Spleen (tissue), 11 donors: ENCODE measurements around the gene CDHR3. TPM values are rescaled to one million over a fixed set of nuclear protein-coding genes. Genes with fewer than 3 reads are reported as not detected.
A peak's percentile ranks its signal among the peaks of the same experiment; 100 is the strongest.

Experiments used
- DNase-seq: peaks from one replicate; pipeline ENCODE4 v3.0.0-alpha.2; 2020
- H3K27ac ChIP-seq, 8 donors: fragments of 200-600 bp; sonication (generic) in 7 of 8; 1 replicate in 4 of 8; 2 replicates in 4 of 8; pipeline versions ENCODE4 v1.5.0 to v1.8.0; 2016 to 2021; ENCODE audit warnings: inconsistent platforms in 4 of 8, mild to moderate bottlenecking in 4 of 8, moderate library complexity in 1 of 8
- H3K27me3 ChIP-seq, 7 donors: fragments of 200-600 bp; sonication (generic) in 6 of 7; replicated peaks in 1 of 7; 1 replicate in 4 of 7; 2 replicates in 3 of 7; pipeline versions ENCODE4 v1.5.0 to v1.8.0; 2016 to 2021; ENCODE audit warnings: inconsistent platforms in 3 of 7, mild to moderate bottlenecking in 1 of 7
- H3K36me3 ChIP-seq, 6 donors: fragments of 200-600 bp; sonication (generic) in 5 of 6; 1 replicate in 4 of 6; 2 replicates in 2 of 6; pipeline versions ENCODE4 v1.5.0 to v1.8.0; 2016 to 2021; ENCODE audit warnings: inconsistent platforms in 2 of 6
- H3K4me1 ChIP-seq, 6 donors: fragments of 200-600 bp; sonication (generic) in 5 of 6; 1 replicate in 3 of 6; 2 replicates in 3 of 6; pipeline versions ENCODE4 v1.5.0 to v1.8.0; 2016 to 2021; ENCODE audit warnings: inconsistent platforms in 3 of 6
- H3K4me3 ChIP-seq, 8 donors: fragments of 200-600 bp; sonication (generic) in 7 of 8; 1 replicate in 4 of 8; 2 replicates in 4 of 8; pipeline versions ENCODE4 v1.5.0 to v1.8.0; 2016 to 2021; ENCODE audit warnings: inconsistent platforms in 4 of 8, mild to moderate bottlenecking in 4 of 8, moderate library complexity in 2 of 8
- H3K9me3 ChIP-seq, 8 donors: fragments of 200-600 bp; sonication (generic) in 7 of 8; 1 replicate in 4 of 8; 2 replicates in 4 of 8; pipeline versions ENCODE4 v1.5.0 to v1.8.0; 2016 to 2021; ENCODE audit warnings: inconsistent platforms in 4 of 8
- POLR2A ChIP-seq, 3 donors: fragments of 450-650 bp; IDR thresholded peaks; one replicate each; pipeline ENCODE4 v1.5.1; 2017; ENCODE audit warnings: antibody characterized with exemption in 3 of 3, mild to moderate bottlenecking in 1 of 3
- POLR2AphosphoS5 ChIP-seq, 3 donors: sonication (generic); formaldehyde crosslinking; IDR thresholded peaks; one replicate each; pipeline ENCODE4 v1.5.1; 2017; ENCODE audit warnings: antibody characterized with exemption in 3 of 3
- WGBS, 5 donors: extraction: QIAGEN DNeasy Blood & Tissue Kit in 3 of 5; methylation state at CpG; one replicate each; pipeline versions ENCODE4 v1.1.5 to v1.1.7; 2013 to 2018; 5-methylcytosine and 5-hydroxymethylcytosine counted together
- intact Hi-C: fragments of 100-400 bp; cut with DNase I; formaldehyde crosslinking; loops from one replicate; pipeline ENCODE4 v1.15.0; 2023; ENCODE audit warnings: low total_unique reads
- polyA plus RNA-seq, 3 donors: library from polyadenylated mRNA; stranded (reverse); fragments of 200-250 nt; gene quantifications; one replicate each; pipeline ENCODE4 v1.2.1, GENCODE V29; 2013
- total RNA-seq, 7 donors: library from RNA; depleted of rRNA in 3 of 7; stranded (reverse); fragments of >200 nt in 3 of 7; fragmentation: NEBNext Ultra II Directional in 4 of 7; extraction: Animal tissue kit (Norgen Biotek cat#: 25700) in 4 of 7; gene quantifications; one replicate each; pipeline versions ENCODE4 v1.1.0 to v1.2.1, GENCODE V29; 2016 to 2021
- TF ChIP-seq, protein P1 (sequence below), 11 experiments: fragments of 200-600 bp in 7 of 11; fragments of 450-650 bp in 4 of 11; sonication (generic) in 4 of 11; IDR thresholded peaks in 8 of 11; conservative IDR thresholded peaks in 3 of 11; 1 replicate in 7 of 11; 2 replicates in 4 of 11; pipeline versions ENCODE4 v1.4.0 to v1.8.0; 2016 to 2021; ENCODE audit warnings: antibody characterized with exemption in 11 of 11, inconsistent platforms in 4 of 11, mild to moderate bottlenecking in 1 of 11
- donor health status: healthy with polysubstance abuse.
- donor health status: DM: no; HTN: no; CAD: no; lungs with moderate emphysema.
- donor health status: DM: no; HTN: no; CAD: no.
- donor health status: Bipolar disorder and iron deficiency.
- donor health status: healthy.
- donor health status: DM: no; HTN: no; CAD: no.
- donor health status: DM: yes; HTN: yes; CAD: no.

The CDHR3 gene
- total and polyA plus RNA-seq, 10 donors, result 0.32 to 3.8 (median 1.2) TPM

GRCh38 chr7:106041140-106041717, 78.2 kb downstream of the CDHR3 start:
- TF ChIP-seq, protein P1, sequence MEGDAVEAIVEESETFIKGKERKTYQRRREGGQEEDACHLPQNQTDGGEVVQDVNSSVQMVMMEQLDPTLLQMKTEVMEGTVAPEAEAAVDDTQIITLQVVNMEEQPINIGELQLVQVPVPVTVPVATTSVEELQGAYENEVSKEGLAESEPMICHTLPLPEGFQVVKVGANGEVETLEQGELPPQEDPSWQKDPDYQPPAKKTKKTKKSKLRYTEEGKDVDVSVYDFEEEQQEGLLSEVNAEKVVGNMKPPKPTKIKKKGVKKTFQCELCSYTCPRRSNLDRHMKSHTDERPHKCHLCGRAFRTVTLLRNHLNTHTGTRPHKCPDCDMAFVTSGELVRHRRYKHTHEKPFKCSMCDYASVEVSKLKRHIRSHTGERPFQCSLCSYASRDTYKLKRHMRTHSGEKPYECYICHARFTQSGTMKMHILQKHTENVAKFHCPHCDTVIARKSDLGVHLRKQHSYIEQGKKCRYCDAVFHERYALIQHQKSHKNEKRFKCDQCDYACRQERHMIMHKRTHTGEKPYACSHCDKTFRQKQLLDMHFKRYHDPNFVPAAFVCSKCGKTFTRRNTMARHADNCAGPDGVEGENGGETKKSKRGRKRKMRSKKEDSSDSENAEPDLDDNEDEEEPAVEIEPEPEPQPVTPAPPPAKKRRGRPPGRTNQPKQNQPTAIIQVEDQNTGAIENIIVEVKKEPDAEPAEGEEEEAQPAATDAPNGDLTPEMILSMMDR (IDR thresholded peaks at IDR 0.05 in 8 of 11, conservative IDR thresholded peaks at IDR 0.05 in 3 of 11), result peak; percentile 44 to 85 (median 72)
- no peak for TF ChIP-seq POLR2A (IDR thresholded peaks at IDR 0.05)
- Histone ChIP-seq H3K27ac (no peak overlapping the region), H3K4me1 (peaks cover 4 to 25% (median 14%) of the 10 kb centered on the region in 6 donors), H3K4me3 (no peak overlapping the region), H3K36me3 (no peaks in the 10 kb centered on the region), H3K9me3 (no peaks in the 10 kb centered on the region), H3K27me3 (peaks cover 0 to 21% (median 0%) of the 10 kb centered on the region in 7 donors)
- 44 to 55% (median 49%) methylated on average over 6 of the region's 6 CpGs for WGBS, 5 donors
- intact Hi-C loops, result loop anchor here (5.0 to 10.0 kb wide), 2 partner anchors 276 to 389 kb away; no protein-coding TSS in a partner anchor
- no peak for DNase-seq

DNA sequence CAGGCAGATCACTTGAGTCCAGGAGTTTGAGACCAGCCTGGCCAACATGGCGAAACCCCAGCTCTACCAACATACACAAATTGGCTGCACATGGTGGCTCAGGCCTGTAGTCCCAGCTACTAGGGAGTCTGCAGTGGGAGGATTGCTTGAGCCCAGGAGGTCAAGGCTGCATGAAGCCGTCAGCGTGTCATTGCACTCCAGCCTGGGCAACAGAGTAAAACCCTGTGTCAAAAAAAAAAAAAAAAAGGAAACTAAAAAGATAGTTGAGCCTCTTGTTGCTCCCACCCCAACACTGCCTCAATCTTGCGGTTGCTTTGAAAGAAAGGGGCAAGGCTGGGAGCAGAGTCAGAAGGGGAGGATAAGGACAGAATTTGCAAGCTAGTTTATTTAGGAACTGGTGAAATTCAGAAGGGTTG, 79.1 kb downstream of the CDHR3 start:
- Histone ChIP-seq H3K27ac (no peak overlapping the region), H3K4me1 (peaks cover 4 to 25% (median 14%) of the 10 kb centered on the region in 6 donors), H3K4me3 (peak overlapping the region in 1 of 8 donors; percentile 27), H3K27me3 (peaks cover 0 to 21% (median 0%) of the 10 kb centered on the region in 7 donors), H3K9me3 (no peaks in the 10 kb centered on the region), H3K36me3 (no peaks in the 10 kb centered on the region)
- WGBS, 5 donors, result 75 to 90% (median 86%) methylated on average over 4 of the region's 4 CpGs
- intact Hi-C loops, result loop anchor here (5.0 to 10.0 kb wide), 2 partner anchors 277 to 390 kb away; no protein-coding TSS in a partner anchor
- DNase-seq, result no peak
- TF ChIP-seq POLR2AphosphoS5 (IDR thresholded peaks at IDR 0.05), result no peak
- TF ChIP-seq, protein P1 (IDR thresholded peaks at IDR 0.05 in 8 of 11, conservative IDR thresholded peaks at IDR 0.05 in 3 of 11), result no peak
- TF ChIP-seq POLR2A (IDR thresholded peaks at IDR 0.05), result no peak

GRCh38 chr7:106045139-106045538, 82.1 kb downstream of the CDHR3 start:
- Histone ChIP-seq H3K36me3 (no peaks in the 10 kb centered on the region), H3K27ac (no peak overlapping the region), H3K4me1 (peaks cover 4 to 28% (median 15%) of the 10 kb centered on the region in 6 donors), H3K9me3 (no peaks in the 10 kb centered on the region), H3K4me3 (no peak overlapping the region), H3K27me3 (peaks cover 0 to 21% (median 0%) of the 10 kb centered on the region in 7 donors)
- DNase-seq, result no peak
- intact Hi-C loops, result loop anchor here (10.0 kb wide), 1 partner anchor 280 kb away; no protein-coding TSS in a partner anchor
- TF ChIP-seq POLR2A (IDR thresholded peaks at IDR 0.05), result no peak
- TF ChIP-seq, protein P1 (IDR thresholded peaks at IDR 0.05 in 8 of 11, conservative IDR thresholded peaks at IDR 0.05 in 3 of 11), result no peak
- no peak for TF ChIP-seq POLR2AphosphoS5 (IDR thresholded peaks at IDR 0.05)
- 69 to 90% (median 76%) methylated on average over 2 of the region's 2 CpGs for WGBS, 5 donors

DNA sequence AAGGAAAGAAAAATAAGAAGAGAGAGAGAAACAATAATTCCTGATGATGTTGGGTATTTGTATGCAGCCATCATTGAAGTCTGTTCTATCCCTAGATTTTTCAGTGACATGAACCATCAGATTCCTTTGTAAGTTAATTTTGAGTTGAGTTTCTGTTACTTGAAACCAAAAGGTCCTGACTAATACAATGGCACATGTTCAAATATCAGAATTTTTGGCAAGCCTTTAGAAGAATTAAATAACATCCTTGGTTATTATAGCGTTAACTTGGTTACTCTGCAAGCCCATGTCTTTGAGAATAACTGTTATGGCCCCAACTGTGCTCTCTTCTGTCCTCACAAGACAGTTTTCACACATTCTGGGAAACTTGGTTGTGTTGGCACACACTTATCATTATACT, 82.5 kb downstream of the CDHR3 start:
- intact Hi-C loops, result loop anchor here (10.0 kb wide), 1 partner anchor 281 kb away; no protein-coding TSS in a partner anchor
- no peaks in the 10 kb centered on the region for H3K9me3 ChIP-seq
- WGBS, 5 donors, result 82 to 91% (median 86%) methylated on average over 1 of the region's 1 CpG
- H3K36me3 ChIP-seq, result no peaks in the 10 kb centered on the region
- H3K27me3 ChIP-seq, result peaks cover 0 to 21% (median 0%) of the 10 kb centered on the region in 7 donors
- DNase-seq, result no peak
- H3K4me1 ChIP-seq, result peaks cover 4 to 33% (median 15%) of the 10 kb centered on the region in 6 donors
- no peak overlapping the region for H3K4me3 ChIP-seq
- no peak overlapping the region for H3K27ac ChIP-seq
- TF ChIP-seq POLR2A (IDR thresholded peaks at IDR 0.05), result no peak
- TF ChIP-seq POLR2AphosphoS5 (IDR thresholded peaks at IDR 0.05), result no peak
- TF ChIP-seq, protein P1 (IDR thresholded peaks at IDR 0.05 in 8 of 11, conservative IDR thresholded peaks at IDR 0.05 in 3 of 11), result no peak
